ENCODE data around the gene HSD17B1.

DNA sequence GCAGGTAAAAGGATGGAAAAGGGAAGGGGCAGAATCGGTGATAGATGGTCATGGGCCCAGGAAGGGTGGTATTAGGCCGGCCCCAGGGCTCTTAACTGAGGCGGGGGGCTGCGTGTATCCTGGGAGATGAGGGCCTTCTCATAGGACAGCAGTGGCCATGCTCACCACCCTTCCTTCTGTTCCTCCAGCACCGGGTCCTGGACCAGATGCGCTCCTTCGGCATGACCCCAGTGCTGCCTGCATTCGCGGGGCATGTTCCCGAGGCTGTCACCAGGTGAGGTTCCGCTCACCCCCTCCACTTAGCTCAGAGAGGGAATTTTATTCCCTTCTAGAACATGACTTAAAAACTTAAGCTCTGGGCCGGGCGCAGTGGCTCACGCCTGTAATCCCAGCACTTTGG is 14.2 kb upstream of the HSD17B1 start:
- TF ChIP-seq, protein P1, sequence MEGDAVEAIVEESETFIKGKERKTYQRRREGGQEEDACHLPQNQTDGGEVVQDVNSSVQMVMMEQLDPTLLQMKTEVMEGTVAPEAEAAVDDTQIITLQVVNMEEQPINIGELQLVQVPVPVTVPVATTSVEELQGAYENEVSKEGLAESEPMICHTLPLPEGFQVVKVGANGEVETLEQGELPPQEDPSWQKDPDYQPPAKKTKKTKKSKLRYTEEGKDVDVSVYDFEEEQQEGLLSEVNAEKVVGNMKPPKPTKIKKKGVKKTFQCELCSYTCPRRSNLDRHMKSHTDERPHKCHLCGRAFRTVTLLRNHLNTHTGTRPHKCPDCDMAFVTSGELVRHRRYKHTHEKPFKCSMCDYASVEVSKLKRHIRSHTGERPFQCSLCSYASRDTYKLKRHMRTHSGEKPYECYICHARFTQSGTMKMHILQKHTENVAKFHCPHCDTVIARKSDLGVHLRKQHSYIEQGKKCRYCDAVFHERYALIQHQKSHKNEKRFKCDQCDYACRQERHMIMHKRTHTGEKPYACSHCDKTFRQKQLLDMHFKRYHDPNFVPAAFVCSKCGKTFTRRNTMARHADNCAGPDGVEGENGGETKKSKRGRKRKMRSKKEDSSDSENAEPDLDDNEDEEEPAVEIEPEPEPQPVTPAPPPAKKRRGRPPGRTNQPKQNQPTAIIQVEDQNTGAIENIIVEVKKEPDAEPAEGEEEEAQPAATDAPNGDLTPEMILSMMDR (IDR thresholded peaks at IDR 0.05) = no peak
- TF ChIP-seq POLR2A (IDR thresholded peaks at IDR 0.05) = no peak

Measured in breast epithelium (tissue), 3 donors.